ENCODE measurements around the gene OSBPL5. TPM values are rescaled to one million over a fixed set of nuclear protein-coding genes. Genes with fewer than 3 reads are reported as not detected.
A peak's percentile ranks its signal among the peaks of the same experiment; 100 is the strongest.

The OSBPL5 gene
- total RNA-seq, 1 experiment from 2014 or later = 21.1 TPM

DNA sequence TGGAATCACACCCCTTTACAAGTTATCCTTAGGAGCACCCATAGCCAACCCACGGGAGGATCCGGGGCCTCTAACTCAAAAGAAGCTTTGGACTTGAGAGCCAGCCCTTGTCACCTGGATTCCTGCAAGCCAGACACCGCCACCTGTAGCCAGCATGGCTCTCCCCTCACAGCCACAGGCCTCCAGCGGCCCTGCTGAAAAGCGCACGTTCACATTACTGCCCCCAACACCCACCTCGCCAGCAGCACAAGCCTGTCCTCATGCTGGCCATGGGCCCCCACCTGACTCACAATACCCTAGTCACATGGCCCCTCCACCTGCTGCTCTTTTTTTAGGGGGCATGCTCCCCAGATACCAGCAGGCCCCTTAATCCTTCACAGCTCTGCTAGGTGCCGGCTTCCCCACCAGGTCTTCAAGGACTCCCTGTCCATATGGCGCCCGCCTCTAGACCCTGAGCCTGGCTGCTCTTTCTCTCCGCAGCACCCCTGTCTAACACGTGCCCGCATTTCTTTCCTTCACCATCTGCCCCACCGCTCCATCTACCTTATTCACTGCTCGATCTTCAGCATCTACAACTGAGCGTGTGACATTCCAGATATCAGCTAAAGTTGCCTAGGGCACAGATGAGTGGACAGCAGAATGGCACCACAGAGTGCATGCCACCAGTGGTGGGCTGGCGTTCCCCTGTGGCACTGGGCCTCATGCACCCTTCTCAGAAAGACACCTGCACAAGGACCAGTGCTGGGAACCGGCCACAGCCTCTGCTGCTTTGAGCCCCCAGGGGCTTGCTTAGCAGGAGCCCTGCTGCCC, 114.5 kb downstream of the OSBPL5 start:
- Histone ChIP-seq H3K27me3 (ENCODE audit: control insufficient read depth, insufficient read depth, low read length) (no peaks in the 10 kb centered on the region), H3K4me3 (ENCODE audit: insufficient read depth, low read depth, low read length) (no peak overlapping the region), H3K36me3 (replicated peaks; ENCODE audit: control insufficient read depth, insufficient read depth, low read length) (peaks cover 19% of the 10 kb centered on the region)
- DNase-seq = peak; percentile 40

DNA sequence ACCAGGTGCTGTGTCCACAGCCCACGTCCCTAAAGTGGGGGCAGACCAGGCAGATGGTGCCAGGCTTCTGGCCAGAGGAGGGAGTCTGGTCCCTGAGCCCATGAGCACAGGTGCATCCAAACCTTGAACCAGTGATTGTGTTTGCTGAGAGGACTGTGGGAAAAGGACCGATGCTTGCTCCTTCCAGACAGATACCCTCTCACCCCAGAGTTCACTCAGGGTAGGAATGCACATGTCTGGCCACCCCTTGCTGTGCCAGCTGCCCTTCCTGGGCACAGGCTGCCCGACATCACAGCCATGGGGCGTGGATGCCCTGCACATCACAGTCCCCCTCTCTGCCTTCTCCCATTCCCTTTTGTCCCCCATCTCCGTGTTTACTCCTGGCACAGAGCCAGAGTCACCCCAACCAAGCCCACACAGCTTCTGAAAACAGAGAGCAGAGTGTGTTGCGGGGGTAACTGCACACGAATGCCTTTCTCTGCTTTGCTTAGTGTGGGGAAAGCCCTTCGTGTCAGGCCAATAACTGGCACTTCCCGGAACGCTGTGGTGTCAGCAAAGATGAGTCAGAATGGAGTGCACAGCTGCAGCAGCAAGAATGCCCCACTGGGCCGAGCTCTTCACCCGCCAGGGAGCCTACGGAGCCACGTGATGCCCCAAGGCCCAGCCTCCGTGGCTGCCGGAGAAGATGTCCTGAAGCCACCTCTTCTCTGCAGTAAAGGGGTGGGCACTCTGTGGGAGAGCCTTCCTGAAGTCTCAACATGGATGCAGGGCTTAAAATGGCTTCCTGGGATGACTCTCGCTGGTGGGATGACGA, 115.5 kb downstream of the OSBPL5 start:
- Histone ChIP-seq H3K27me3 (ENCODE audit: control insufficient read depth, insufficient read depth, low read length) (no peaks in the 10 kb centered on the region), H3K4me3 (ENCODE audit: insufficient read depth, low read depth, low read length) (no peak overlapping the region), H3K36me3 (replicated peaks; ENCODE audit: control insufficient read depth, insufficient read depth, low read length) (peaks cover 21% of the 10 kb centered on the region)
- no peak for DNase-seq

DNA sequence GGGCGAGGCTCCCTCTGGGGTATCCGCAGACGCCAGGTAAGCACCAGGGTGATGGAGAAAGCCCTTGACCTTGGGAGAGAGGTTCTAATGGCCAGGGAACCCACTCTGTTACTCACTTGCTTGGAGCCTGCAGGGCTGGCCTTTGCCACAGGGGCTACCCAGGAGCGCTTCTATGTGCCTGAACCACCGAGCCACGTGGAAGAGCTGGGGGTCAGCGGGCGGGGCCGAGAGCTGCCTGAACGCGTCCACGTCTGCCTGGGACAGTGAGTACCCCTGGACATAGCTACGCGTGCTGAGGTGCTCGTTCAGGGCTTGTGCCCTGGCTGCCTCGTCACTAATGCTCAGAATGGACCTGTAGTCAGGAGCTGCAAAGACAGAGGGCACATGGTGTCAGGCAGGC, 117.5 kb downstream of the OSBPL5 start:
- Histone ChIP-seq H3K27me3 (ENCODE audit: control insufficient read depth, insufficient read depth, low read length) (no peaks in the 10 kb centered on the region), H3K36me3 (replicated peaks; ENCODE audit: control insufficient read depth, insufficient read depth, low read length) (peaks cover 17% of the 10 kb centered on the region), H3K4me3 (ENCODE audit: insufficient read depth, low read depth, low read length) (no peak overlapping the region)
- DNase-seq = no peak

GRCh38 chr11:3046641-3047040, 118.5 kb downstream of the OSBPL5 start:
- no peak for DNase-seq
- peaks cover 18% of the 10 kb centered on the region for H3K36me3 ChIP-seq (replicated peaks; ENCODE audit: control insufficient read depth, insufficient read depth, low read length)
- no peaks in the 10 kb centered on the region for H3K27me3 ChIP-seq (ENCODE audit: control insufficient read depth, insufficient read depth, low read length)
- no peak overlapping the region for H3K4me3 ChIP-seq (ENCODE audit: insufficient read depth, low read depth, low read length)

DNA sequence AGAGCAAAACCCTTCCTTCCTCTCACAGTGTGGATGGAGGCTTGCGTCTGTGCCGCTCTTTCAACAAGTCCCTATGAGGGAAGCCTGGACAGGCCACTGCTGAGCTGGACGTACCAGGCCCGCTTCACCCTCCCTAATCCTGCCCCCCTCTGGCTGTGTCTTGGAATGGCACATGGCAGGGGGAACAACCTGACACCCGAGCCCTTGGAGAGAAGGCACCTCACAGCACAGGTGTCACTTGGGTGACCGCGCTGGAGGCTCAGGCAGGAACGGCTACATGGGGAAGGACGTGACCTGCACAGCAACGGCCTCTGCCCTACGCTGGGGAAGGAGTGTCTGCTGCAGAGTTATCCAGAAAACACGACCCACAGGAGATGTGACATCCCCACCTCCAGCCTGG, 118.9 kb downstream of the OSBPL5 start:
- peaks cover 21% of the 10 kb centered on the region for H3K36me3 ChIP-seq (replicated peaks; ENCODE audit: control insufficient read depth, insufficient read depth, low read length)
- no peaks in the 10 kb centered on the region for H3K27me3 ChIP-seq (ENCODE audit: control insufficient read depth, insufficient read depth, low read length)
- peak; percentile 80 for DNase-seq
- no peak overlapping the region for H3K4me3 ChIP-seq (ENCODE audit: insufficient read depth, low read depth, low read length)

DNA sequence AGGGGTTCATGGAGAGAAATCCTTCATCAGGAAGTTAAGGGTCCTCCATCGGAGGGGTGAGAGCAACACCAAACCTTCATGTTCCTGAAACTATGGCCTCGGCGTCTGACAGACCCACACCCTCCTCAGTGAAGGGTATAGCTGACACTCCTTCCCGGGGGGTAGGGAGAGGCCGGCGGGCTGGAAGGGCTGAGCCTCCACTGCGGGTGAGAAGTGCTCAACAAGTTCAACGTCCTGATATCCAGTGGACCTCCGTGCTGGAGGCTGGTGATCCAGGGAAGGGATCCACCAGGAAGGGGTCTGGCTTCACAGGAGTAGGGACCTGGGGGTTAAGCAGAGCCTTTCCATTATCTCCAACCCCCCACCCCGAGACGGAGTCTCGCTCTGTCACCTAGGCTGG, 120.2 kb downstream of the OSBPL5 start:
- no peak for DNase-seq
- Histone ChIP-seq H3K4me3 (ENCODE audit: insufficient read depth, low read depth, low read length) (no peak overlapping the region), H3K36me3 (replicated peaks; ENCODE audit: control insufficient read depth, insufficient read depth, low read length) (peaks cover 29% of the 10 kb centered on the region), H3K27me3 (ENCODE audit: control insufficient read depth, insufficient read depth, low read length) (no peaks in the 10 kb centered on the region)

DNA sequence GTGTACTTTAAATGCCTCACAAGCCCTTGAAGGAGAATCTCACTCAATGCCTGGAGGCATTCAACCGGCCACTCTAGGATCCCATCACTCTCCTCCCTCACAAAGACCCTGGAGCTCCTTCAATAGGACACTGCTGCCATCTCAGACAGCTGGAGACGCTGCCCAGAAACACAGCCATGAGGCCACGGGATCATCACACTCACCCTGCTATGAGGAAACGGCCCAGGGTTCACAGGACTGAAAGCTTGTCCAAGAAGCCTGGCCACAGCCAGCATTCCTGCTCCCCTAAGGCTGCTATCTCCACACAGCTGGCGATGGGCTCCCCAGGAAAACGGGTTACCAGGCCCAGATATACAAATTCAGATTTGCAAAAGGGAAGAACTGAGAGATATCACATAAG, 121.1 kb downstream of the OSBPL5 start:
- DNase-seq = no peak

DNA sequence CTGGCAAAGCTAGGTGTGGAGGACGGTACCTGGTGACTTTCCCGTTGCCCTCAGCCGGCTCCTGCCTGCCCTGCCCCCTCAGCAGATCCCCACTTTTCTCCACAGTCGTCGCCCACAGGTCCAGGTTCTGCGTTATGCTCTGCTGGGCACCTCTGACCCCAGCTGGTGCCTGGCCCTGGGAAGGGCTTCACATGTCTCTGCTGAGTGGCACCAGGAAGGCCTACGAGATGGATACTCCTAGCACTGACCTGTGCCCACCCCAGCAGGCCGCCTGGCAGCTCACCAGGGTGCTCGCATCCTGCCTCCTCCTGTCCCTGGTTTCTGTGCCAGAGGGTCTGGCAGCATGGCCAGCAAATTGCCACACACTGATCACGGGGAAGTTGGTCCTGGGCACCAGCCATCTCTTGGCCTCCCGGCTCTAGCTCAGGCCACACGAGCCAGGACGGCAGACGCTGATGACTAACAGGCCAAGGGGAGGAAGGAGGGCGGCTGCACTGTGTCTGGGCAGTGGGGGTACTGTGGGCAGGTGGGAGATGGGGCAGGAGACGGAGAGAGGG, 121.7 kb downstream of the OSBPL5 start:
- H3K36me3 ChIP-seq (replicated peaks; ENCODE audit: control insufficient read depth, insufficient read depth, low read length) = peaks cover 35% of the 10 kb centered on the region
- no peak overlapping the region for H3K4me3 ChIP-seq (ENCODE audit: insufficient read depth, low read depth, low read length)
- no peaks in the 10 kb centered on the region for H3K27me3 ChIP-seq (ENCODE audit: control insufficient read depth, insufficient read depth, low read length)
- DNase-seq = no peak

More for the DNA sequence above, 121.1 kb downstream of the OSBPL5 start:
- no peaks in the 10 kb centered on the region for H3K27me3 ChIP-seq (ENCODE audit: control insufficient read depth, insufficient read depth, low read length)
- peaks cover 33% of the 10 kb centered on the region for H3K36me3 ChIP-seq (replicated peaks; ENCODE audit: control insufficient read depth, insufficient read depth, low read length)
- no peak overlapping the region for H3K4me3 ChIP-seq (ENCODE audit: insufficient read depth, low read depth, low read length)

- Histone ChIP-seq H3K27me3 (ENCODE audit: control insufficient read depth, insufficient read depth, low read length) (no peaks in the 10 kb centered on the region), H3K36me3 (replicated peaks; ENCODE audit: control insufficient read depth, insufficient read depth, low read length) (peaks cover 41% of the 10 kb centered on the region), H3K4me3 (ENCODE audit: insufficient read depth, low read depth, low read length) (no peak overlapping the region)
- no peak for DNase-seq
These were observed 122.4 kb downstream of the OSBPL5 start for GRCh38 chr11:3042496-3043314.

GRCh38 chr11:3041699-3042441, 123.2 kb downstream of the OSBPL5 start:
- H3K27me3 ChIP-seq (ENCODE audit: control insufficient read depth, insufficient read depth, low read length) = no peaks in the 10 kb centered on the region
- no peak overlapping the region for H3K4me3 ChIP-seq (ENCODE audit: insufficient read depth, low read depth, low read length)
- peaks cover 44% of the 10 kb centered on the region for H3K36me3 ChIP-seq (replicated peaks; ENCODE audit: control insufficient read depth, insufficient read depth, low read length)
- no peak for DNase-seq

GRCh38 chr11:3040881-3041280, 124.2 kb downstream of the OSBPL5 start:
- H3K36me3 ChIP-seq (replicated peaks; ENCODE audit: control insufficient read depth, insufficient read depth, low read length) = peaks cover 51% of the 10 kb centered on the region
- DNase-seq = no peak
- no peaks in the 10 kb centered on the region for H3K27me3 ChIP-seq (ENCODE audit: control insufficient read depth, insufficient read depth, low read length)
- no peak overlapping the region for H3K4me3 ChIP-seq (ENCODE audit: insufficient read depth, low read depth, low read length)

GRCh38 chr11:3037945-3038271, 127.2 kb downstream of the OSBPL5 start:
- H3K36me3 ChIP-seq (replicated peaks; ENCODE audit: control insufficient read depth, insufficient read depth, low read length) = peaks cover 51% of the 10 kb centered on the region
- no peak overlapping the region for H3K4me3 ChIP-seq (ENCODE audit: insufficient read depth, low read depth, low read length)
- no peak for DNase-seq
- H3K27me3 ChIP-seq (ENCODE audit: control insufficient read depth, insufficient read depth, low read length) = no peaks in the 10 kb centered on the region
